T-helper 1 cell treated with Interleukin-12 subunit alpha and Interleukin-12 subunit beta and Interleukin-4 antibody, amounts not matched to agents 30 μg/mL and 1 μg/mL, for 36 hours (primary cell): ENCODE measurements around the gene MIS18A.

Source experiments
- H3K27ac Mint-ChIP-seq: one replicate; pipeline ENCODE4 v1.8.0; 2021; ENCODE audit warnings: mild to moderate bottlenecking, mixed read lengths
- H3K27me3 Mint-ChIP-seq: one replicate; pipeline ENCODE4 v1.8.0; 2021; ENCODE audit warnings: low read depth, mixed read lengths
- H3K36me3 Mint-ChIP-seq: one replicate; pipeline ENCODE4 v1.8.0; 2021; ENCODE audit warnings: low read depth, mixed read lengths
- H3K4me1 Mint-ChIP-seq: one replicate; pipeline ENCODE4 v1.8.0; 2021; ENCODE audit warnings: low read depth, mixed read lengths
- H3K4me3 Mint-ChIP-seq: one replicate; pipeline ENCODE4 v1.8.0; 2021; ENCODE audit warnings: mild to moderate bottlenecking, moderate library complexity, mixed read lengths
- H3K9me3 Mint-ChIP-seq: one replicate; pipeline ENCODE4 v1.8.0; 2021; ENCODE audit warnings: mixed read lengths

MIS18A gene, protein sequence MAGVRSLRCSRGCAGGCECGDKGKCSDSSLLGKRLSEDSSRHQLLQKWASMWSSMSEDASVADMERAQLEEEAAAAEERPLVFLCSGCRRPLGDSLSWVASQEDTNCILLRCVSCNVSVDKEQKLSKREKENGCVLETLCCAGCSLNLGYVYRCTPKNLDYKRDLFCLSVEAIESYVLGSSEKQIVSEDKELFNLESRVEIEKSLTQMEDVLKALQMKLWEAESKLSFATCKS

GRCh38 chr21:32278518-32279376 is at the start of gene MIS18A:
MIS18A (minus strand) TSS chr21:32279049; CDS start chr21:32279014, 35 bp downstream.
- H3K27ac Mint-ChIP-seq: peak within 1 kb of the TSS; percentile 96
- peak within 1 kb of the TSS; percentile 99 for H3K4me3 Mint-ChIP-seq
- H3K9me3 Mint-ChIP-seq: no peaks in the 10 kb centered on the region
- no peaks in the 10 kb centered on the region for H3K27me3 Mint-ChIP-seq
- peaks cover 17% of the 10 kb centered on the region for H3K4me1 Mint-ChIP-seq
- peaks cover 7% of the 10 kb centered on the region for H3K36me3 Mint-ChIP-seq

- no peaks in the 10 kb centered on the region for H3K27me3 Mint-ChIP-seq
- H3K36me3 Mint-ChIP-seq: peaks cover 55% of the 10 kb centered on the region
- H3K4me1 Mint-ChIP-seq: peaks cover 2% of the 10 kb centered on the region
- H3K27ac Mint-ChIP-seq: no peak overlapping the region
- no peak overlapping the region for H3K4me3 Mint-ChIP-seq
- H3K9me3 Mint-ChIP-seq: no peaks in the 10 kb centered on the region
These were observed 49.7 kb upstream of the MIS18A start for GRCh38 chr21:32328595-32328994.

GRCh38 chr21:32325706-32326105 is 46.9 kb upstream of the MIS18A start:
- Mint-ChIP-seq H3K27ac (no peak overlapping the region), H3K4me1 (no peaks in the 10 kb centered on the region), H3K4me3 (no peak overlapping the region), H3K9me3 (no peaks in the 10 kb centered on the region), H3K27me3 (no peaks in the 10 kb centered on the region), H3K36me3 (peaks cover 41% of the 10 kb centered on the region)

GRCh38 chr21:32322676-32323075 is 43.8 kb upstream of the MIS18A start:
- peaks cover 49% of the 10 kb centered on the region for H3K36me3 Mint-ChIP-seq
- H3K4me3 Mint-ChIP-seq: no peak overlapping the region
- H3K27me3 Mint-ChIP-seq: no peaks in the 10 kb centered on the region
- H3K27ac Mint-ChIP-seq: no peak overlapping the region
- H3K4me1 Mint-ChIP-seq: no peaks in the 10 kb centered on the region
- no peaks in the 10 kb centered on the region for H3K9me3 Mint-ChIP-seq

- Mint-ChIP-seq H3K4me3 (no peak overlapping the region), H3K27me3 (no peaks in the 10 kb centered on the region), H3K36me3 (peaks cover 47% of the 10 kb centered on the region), H3K27ac (no peak overlapping the region), H3K9me3 (no peaks in the 10 kb centered on the region), H3K4me1 (no peaks in the 10 kb centered on the region)
These were observed 43.3 kb upstream of the MIS18A start for GRCh38 chr21:32322103-32322502.

- Mint-ChIP-seq H3K27ac (no peak overlapping the region), H3K9me3 (no peaks in the 10 kb centered on the region), H3K36me3 (peaks cover 43% of the 10 kb centered on the region), H3K27me3 (no peaks in the 10 kb centered on the region), H3K4me3 (no peak overlapping the region), H3K4me1 (no peaks in the 10 kb centered on the region)
These were observed 42.6 kb upstream of the MIS18A start for GRCh38 chr21:32321480-32321879.

GRCh38 chr21:32320726-32321125 is 41.9 kb upstream of the MIS18A start:
- Mint-ChIP-seq H3K27ac (no peak overlapping the region), H3K9me3 (no peaks in the 10 kb centered on the region), H3K4me3 (no peak overlapping the region), H3K36me3 (peaks cover 40% of the 10 kb centered on the region), H3K4me1 (no peaks in the 10 kb centered on the region), H3K27me3 (no peaks in the 10 kb centered on the region)

- no peaks in the 10 kb centered on the region for H3K9me3 Mint-ChIP-seq
- no peaks in the 10 kb centered on the region for H3K27me3 Mint-ChIP-seq
- H3K27ac Mint-ChIP-seq: no peak overlapping the region
- H3K36me3 Mint-ChIP-seq: peaks cover 34% of the 10 kb centered on the region
- no peaks in the 10 kb centered on the region for H3K4me1 Mint-ChIP-seq
- H3K4me3 Mint-ChIP-seq: no peak overlapping the region
These were observed 41.2 kb upstream of the MIS18A start for GRCh38 chr21:32320059-32320458.

DNA sequence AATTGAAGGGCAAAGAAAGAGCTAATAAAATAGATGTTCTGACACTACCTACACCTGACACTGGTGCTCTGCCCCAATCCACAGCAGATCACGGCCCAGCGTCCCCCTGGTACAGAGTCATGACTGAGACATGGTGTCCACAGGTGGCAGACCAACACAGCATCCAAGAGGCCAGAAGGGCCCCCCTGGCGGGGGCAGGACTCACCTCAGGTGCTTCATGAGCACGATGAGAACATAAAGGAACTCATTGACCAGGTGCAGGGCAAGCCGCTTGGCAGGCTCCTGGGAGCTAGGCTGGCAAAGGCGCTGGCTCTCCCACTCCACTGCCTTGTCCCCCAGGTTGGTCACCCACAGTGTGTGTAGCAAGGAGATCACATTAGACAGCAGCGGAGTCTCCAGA is 40.2 kb upstream of the MIS18A start:
- H3K27ac Mint-ChIP-seq: no peak overlapping the region

DNA sequence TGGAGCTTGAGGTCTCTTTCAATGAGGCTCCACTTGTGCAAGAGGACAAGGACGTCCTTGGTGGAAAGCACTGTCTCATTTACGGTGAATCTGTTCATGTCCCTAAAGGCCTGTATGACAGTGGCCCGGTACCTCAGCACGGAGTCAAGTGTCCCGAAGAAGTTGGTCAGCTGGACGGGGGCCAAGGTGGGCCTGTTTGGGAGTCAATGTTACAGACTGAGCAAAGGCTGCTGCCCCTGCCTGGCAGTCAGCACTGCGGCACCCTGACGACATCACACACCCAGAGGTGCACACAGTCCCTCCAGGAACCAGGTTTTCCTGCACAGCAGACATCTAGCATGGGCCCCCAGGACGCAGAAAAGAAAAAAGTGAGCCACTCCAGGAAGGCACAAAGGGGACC is 38.9 kb upstream of the MIS18A start:
- Mint-ChIP-seq H3K4me1 (no peaks in the 10 kb centered on the region), H3K36me3 (peaks cover 23% of the 10 kb centered on the region), H3K9me3 (no peaks in the 10 kb centered on the region), H3K4me3 (no peak overlapping the region), H3K27me3 (no peaks in the 10 kb centered on the region), H3K27ac (no peak overlapping the region)

More for the DNA sequence above, 40.2 kb upstream of the MIS18A start:
- Mint-ChIP-seq H3K4me1 (no peaks in the 10 kb centered on the region), H3K27me3 (no peaks in the 10 kb centered on the region), H3K4me3 (no peak overlapping the region), H3K36me3 (peaks cover 25% of the 10 kb centered on the region), H3K9me3 (no peaks in the 10 kb centered on the region)

- Mint-ChIP-seq H3K27me3 (no peaks in the 10 kb centered on the region), H3K36me3 (peaks cover 24% of the 10 kb centered on the region), H3K4me3 (no peak overlapping the region), H3K9me3 (no peaks in the 10 kb centered on the region), H3K4me1 (no peaks in the 10 kb centered on the region), H3K27ac (no peak overlapping the region)
These were observed 37.7 kb upstream of the MIS18A start for GRCh38 chr21:32316361-32317215.

DNA sequence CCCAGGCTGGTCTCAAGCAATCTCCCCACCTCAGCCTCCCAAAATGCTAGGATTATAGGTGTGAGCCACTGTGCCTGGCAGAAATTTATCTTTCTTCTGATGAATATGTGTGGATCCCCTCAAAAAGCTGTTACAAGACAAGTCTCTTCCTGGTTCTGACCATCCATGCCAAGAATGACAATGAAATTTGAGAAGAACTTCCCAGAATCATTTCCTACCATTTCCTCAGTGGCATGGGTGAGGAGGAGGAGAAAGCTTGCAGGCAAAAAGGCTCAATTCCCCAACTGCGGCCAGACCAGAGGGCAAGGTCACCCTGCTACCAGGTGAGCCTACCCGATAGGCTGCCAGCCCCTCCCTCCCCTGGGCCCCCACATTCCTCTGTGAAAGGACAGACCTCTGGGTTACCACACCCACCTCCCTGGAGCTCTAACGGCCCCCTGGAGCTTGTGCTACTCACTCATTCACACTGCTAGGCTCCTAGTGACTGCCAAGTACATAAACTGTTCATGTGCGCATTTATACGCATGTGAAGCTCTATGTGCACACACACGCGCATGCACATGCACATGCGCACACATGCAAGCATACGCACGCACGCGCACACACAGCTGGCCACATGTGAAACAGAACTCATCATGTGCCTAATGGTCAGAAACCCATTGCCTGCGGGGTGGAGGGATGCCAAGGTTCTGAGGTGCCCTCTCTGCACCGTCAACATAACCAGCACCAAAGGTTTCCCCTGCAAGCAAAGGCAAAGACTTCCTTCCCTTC is 36.8 kb upstream of the MIS18A start:
- Mint-ChIP-seq H3K4me3 (no peak overlapping the region), H3K4me1 (peaks cover 4% of the 10 kb centered on the region), H3K36me3 (peaks cover 25% of the 10 kb centered on the region), H3K27me3 (no peaks in the 10 kb centered on the region), H3K27ac (no peak overlapping the region), H3K9me3 (no peaks in the 10 kb centered on the region)

DNA sequence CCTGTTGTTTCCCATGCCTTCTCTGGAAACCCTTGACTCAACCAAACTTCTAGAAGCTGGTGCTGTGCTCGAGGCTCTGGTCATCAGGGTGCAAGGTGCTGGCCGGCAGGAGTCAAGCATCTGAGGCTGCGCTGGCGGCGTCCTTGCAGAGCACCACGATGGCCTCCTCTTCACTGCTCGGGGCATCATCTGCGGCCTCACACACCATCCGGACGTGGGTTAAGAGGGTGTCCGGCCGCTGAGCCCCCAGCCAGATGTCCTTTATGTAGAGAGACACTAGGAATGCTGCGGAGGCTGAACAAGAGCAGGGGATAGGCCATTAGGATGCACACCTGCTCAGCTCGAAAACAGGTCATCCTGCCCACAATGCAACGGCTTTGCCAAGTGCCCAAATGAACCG is 36.0 kb upstream of the MIS18A start:
- H3K36me3 Mint-ChIP-seq: peaks cover 22% of the 10 kb centered on the region

GRCh38 chr21:32312976-32313375 is 34.1 kb upstream of the MIS18A start:
- Mint-ChIP-seq H3K4me3 (no peak overlapping the region), H3K36me3 (peaks cover 7% of the 10 kb centered on the region), H3K9me3 (no peaks in the 10 kb centered on the region), H3K27me3 (no peaks in the 10 kb centered on the region), H3K4me1 (peaks cover 4% of the 10 kb centered on the region), H3K27ac (no peak overlapping the region)

More for the DNA sequence above, 36.0 kb upstream of the MIS18A start:
- no peaks in the 10 kb centered on the region for H3K27me3 Mint-ChIP-seq
- H3K9me3 Mint-ChIP-seq: no peaks in the 10 kb centered on the region
- H3K4me1 Mint-ChIP-seq: peaks cover 4% of the 10 kb centered on the region
- H3K4me3 Mint-ChIP-seq: no peak overlapping the region
- no peak overlapping the region for H3K27ac Mint-ChIP-seq
